ENCODE data around the gene NMRAL1.

The NMRAL1 gene
- total RNA-seq: 28.7 to 31.6 reads per million in 2 donors

- peak; percentile 83 for DNase-seq
These were observed at the start of gene NMRAL1 for GRCh38 chr16:4474192-4474961. TSS of gene NMRAL1 (minus strand) at chr16:4474625. CDS start at chr16:4474132, 493 bp downstream.

- no peak for DNase-seq
These were observed 49.3 kb upstream of the NMRAL1 start for GRCh38 chr16:4523686-4524085.

- no peak for DNase-seq
These were observed 47.7 kb upstream of the NMRAL1 start for GRCh38 chr16:4522051-4522581.

GRCh38 chr16:4520913-4521312, 46.5 kb upstream of the NMRAL1 start:
- no peak for DNase-seq

- no peak for DNase-seq
These were observed 45.0 kb upstream of the NMRAL1 start for GRCh38 chr16:4519274-4520058.

GRCh38 chr16:4517812-4518680, 43.6 kb upstream of the NMRAL1 start:
- no peak for DNase-seq

GRCh38 chr16:4515611-4516233, 41.3 kb upstream of the NMRAL1 start:
- no peak for DNase-seq

- no peak for DNase-seq
These were observed 40.2 kb upstream of the NMRAL1 start for GRCh38 chr16:4514606-4515005.

GRCh38 chr16:4513881-4514280, 39.5 kb upstream of the NMRAL1 start:
- no peak for DNase-seq

DNA sequence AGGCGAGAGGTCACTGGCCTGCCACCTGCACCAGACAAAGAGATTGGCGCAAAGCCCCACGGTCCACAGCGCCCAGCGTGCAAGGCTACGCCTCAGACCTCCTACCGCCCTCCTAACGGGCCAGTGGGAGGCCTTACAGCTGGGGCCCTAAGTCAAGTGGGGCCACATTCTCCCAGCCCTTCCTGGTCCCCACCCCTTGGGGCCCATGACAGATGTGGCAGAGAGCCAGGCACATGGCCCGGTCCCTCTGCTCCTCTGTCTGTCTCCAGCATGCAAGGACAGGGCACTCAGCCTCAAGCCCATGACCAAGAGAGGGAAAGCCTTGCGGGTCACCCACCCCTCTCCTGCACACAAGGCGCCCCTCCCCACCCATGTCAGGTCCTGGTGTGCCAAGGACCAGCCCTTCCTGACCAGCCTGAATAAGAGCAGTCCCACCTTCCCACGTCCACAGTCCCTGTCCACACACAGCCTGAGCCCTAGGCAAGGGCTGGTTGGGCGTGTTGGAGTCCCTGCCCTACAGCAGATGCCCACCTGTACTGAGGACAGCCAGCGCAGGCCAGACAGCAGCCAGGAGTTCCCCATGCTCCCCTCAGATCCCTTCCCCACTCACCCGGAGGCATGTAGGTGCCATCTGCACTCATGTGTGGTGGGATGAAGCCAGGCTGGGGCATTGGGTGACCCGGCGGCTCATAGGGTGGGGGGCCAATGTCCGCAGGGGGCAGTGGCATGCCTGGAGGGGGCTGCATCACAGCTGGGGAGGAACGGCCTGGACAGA, 38.8 kb upstream of the NMRAL1 start:
- DNase-seq: no peak

- DNase-seq: no peak
These were observed 38.0 kb upstream of the NMRAL1 start for GRCh38 chr16:4512473-4512872.

- DNase-seq: no peak
These were observed 37.1 kb upstream of the NMRAL1 start for GRCh38 chr16:4511441-4512082.

- DNase-seq: no peak
These were observed 36.5 kb upstream of the NMRAL1 start for GRCh38 chr16:4510747-4511426.

DNA sequence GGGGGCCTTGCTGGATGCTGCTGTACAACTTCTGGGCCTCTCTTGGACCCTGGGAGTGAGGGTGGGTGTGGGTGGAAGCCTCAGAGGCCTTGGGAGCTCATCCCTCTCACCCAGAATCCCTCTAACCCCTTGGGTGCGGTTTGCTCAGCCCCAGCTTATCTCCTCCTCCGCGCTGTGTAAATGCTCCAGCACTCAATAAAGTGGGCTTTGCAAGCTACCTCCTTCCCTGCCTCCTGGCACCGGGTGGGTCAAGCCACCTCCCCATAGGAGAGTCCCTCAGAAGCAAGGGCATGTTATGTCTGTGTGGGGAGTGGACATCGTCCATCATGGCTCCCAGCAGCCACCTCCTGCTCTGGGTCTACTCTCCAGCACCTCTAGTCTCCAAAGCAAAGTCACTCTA, 35.7 kb upstream of the NMRAL1 start:
- no peak for DNase-seq

GRCh38 chr16:4509420-4509819, 35.0 kb upstream of the NMRAL1 start:
- DNase-seq: no peak

- DNase-seq: no peak
These were observed 34.4 kb upstream of the NMRAL1 start for GRCh38 chr16:4508806-4509205.

GRCh38 chr16:4507588-4508345, 33.3 kb upstream of the NMRAL1 start:
- no peak for DNase-seq

DNA sequence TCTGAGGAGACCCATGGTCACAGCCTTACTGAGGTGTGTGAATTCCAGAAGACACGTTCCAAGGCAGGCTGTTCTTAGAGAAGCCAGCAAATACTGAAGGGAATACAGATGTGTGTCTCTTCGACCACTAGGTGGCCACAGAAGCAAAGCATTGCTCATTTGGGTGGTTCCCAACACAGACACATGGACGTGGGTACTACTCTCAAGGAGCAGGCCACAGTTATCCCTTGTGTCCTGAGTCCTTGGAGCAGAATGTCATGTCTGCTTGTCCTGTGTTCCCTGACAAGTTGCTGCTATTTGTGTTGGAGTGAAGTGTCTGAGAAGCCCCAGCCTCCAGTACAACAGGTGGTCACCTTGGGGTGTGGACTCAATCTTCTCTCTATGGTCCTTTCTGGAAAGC, 32.0 kb upstream of the NMRAL1 start:
- peak; percentile 33 for DNase-seq

- DNase-seq: peak; percentile 60
These were observed 31.1 kb upstream of the NMRAL1 start for GRCh38 chr16:4505356-4506147.
